CD4-positive, alpha-beta T cell treated with Interleukin-2 at 100 ng/mL for 4 hours (primary cell): Measurements from ENCODE around the gene EPHA2.
"Not testable (repeated sequence)": the region's sequence is repeated elsewhere in the genome, so short reads cannot be mapped to it uniquely, and the experiment has no call there.

Experiments used
- DNase-seq: peaks from one replicate; pipeline ENCODE4 v3.0.0-alpha.2; 2020; ENCODE audit warnings: low spot score

The EPHA2 gene

DNA sequence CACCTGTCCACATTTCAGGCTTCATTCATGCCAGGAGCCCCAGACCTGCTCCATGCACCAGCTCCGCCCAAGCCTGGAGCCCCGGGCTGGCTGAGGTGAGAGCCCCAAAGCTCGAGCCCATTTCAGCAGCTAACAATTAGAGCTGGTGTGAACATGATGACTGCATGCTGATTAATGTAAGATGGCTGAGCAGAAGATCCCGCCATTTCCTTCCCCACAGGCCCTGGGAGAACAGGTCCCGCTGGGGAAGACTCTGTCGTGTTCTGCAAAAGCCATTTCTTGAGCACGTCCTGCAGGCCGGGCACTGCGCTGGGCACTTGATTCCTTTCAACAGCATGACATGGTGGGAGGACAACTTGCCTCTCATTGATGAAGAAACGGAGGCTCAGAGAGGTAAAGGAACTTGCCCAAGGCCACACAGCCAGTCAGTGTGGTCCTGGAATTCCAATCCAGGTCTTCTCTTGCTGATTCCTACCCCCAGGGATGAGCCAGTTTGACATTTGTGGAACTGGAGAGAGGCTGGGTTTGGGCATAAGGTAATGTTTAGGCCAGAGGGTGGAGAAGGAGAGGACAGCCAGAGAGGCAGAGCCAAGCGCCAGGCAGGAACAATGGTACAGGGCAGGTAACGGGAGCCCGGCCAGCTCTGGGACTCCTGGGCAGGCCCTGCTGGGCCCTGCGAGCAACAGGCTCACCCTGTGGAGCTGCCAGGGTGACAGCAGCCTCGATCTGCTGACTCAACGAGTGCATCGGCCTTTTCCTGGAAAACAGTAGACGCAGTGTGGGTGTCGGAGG lies 28.1 kb upstream of the EPHA2 start:
- no peak for DNase-seq

DNA sequence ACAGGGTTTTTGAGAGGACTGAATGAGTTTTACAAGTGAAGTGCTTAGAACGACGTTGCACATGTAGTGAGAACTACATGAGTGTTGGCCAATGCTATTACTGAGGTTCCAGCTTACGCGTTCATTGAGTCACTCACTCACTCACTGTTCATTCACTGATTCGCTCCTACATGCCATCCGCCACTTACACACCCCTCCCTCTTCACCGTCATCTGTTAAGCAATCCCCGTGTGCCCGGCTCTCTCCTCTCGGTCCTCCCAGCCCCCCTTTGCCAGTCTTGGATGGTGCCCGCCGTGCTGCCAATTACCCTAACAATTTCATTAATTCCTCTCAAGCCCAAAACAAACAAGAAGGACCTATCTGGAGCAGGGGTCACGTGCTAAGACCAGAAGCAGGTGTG lies 27.3 kb upstream of the EPHA2 start:
- no peak for DNase-seq

DNA sequence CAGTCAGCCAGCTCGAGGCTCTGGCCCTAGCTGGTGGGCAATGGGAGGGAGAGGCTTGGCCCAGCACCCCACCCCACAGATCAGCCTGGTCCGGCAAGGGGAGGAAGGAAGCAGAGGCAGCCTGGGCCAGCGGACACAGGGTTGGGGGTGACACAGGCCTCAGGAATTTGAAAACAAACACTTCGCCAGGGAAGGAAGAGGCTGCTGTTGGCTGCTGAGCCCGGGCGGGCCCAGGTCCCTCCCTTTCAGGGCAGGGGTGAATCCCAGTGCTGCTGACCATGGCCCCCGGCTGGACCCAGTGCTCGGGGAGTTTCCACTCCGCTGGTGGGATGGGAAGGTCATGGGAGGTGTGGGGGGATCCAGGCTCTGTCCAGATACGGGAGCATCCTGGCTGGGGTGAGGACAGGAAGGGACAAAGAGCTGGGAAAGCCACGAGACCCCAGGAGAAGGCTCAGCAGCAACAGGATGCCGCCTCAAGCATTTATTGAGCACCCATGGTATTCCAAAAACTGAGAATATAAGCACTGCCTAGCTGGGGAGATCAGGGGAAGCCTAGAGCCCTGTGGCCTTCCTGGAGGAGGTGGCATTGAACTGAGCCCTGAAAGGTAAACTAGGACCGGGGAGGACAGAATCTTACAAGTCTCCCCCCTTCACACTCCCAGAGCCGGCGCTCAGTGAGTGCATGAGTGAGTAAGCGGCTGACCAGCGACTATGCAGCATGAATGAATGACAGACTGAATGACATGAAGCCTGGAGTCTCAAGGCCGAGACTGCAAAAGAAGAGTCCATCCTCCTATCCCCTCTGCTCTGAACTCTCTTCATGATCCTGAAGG lies 26.2 kb upstream of the EPHA2 start:
- no peak for DNase-seq

DNA sequence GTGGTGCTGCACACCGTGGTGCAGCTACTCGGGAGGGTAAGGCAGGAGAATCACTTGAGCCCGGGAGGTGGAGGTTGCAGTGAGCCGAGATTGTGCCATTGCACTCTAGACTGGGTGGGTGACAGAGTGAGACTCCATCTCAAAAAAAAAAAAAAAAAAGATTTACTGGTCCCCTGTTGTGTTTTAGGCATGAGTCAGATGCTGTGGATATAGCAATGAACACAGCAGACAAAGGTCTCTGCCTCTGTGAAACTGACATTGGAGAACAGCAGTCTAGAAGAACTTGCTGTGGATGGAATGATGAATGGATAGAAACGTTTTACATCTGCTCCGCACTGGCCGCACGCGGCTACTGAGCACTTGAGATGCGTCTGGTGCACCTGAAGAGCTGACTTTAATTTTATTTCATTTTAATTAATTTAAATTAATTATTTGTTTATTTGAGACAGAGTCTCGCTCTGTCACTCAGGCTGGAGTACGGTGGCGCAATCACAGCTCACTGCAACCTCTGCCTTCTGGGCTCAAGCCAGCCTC lies 24.5 kb upstream of the EPHA2 start:
- no peak for DNase-seq

DNA sequence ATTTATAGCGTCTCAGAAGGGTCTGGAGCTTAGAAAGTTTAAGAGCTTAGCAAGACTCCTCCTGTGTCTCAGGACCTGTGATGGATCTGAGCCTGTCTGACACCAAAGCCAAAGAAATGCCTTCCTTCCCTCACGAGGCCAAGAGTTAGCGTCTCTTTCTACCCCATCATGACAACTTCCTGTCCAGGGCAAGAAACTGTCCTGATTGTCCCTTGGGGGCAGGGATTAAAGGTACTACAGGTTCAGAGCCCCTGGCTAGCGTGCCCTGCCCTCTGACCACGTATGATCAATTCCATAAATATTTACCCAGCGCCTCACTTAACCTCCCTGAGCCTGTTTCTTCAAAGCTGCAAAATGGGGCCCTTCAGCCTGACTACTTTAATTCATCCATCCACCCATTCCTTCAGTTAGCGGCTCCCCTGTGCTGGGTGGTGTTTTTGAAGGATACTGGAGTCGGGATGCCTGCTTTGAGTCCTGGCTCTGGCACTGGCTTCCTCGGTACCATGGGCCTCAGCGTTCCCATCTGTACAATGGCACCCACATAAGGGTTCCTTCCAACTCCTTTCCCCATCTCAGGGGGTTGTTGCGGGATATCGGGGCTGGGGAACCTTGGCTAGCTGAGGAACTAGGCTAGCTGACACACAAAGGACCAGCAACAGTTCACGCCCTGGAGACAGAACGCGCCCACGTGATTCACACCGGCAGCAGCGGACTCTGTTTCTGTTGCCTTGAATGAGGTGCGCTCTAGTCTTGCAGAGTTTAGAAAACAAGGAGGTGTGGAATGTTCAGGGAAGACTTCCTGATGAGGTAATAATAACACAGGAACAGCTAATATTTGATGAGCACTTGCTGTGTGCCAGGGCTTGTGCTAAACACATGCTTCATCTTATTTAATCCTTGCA lies 23.0 kb upstream of the EPHA2 start:
- DNase-seq: no peak

DNA sequence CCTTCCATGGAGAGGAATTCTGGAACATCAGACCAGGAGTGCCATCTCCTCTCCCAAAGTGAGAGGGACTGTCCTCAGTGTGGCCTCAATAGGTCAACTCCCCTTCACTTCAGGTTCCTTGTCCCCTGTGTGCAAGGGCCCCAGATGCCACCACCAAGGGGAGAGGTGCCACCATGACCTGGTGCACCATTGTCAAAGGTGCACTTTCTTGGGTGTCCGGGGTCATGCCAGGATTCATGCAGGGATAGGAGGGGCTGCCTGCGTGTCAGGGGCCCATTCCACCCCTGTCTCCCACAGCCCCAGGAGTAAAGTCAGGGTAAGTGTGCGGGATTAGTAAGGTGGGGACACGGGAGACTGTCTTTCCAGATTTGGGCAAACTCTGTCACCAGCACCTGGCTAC lies 21.4 kb upstream of the EPHA2 start:
- DNase-seq: no peak

DNA sequence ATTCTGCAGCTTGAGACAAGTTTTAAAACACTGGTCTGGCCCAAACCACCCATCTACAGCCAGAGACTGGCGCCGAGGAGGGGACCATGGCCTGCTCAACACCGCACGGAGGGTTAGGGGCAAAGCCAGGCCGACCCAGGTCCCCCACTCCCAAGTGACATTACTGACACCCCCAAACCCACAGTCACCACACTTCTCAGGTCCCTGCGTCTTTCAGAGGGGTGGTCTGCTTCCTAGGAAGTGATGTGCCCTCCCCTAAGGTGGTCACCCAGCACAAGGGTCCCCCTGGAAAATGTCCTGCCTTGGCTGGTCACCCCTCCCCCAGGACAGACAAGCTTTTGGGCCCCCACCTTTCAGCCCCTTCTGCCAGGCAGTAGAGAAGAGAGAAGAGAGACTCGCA lies 20.8 kb upstream of the EPHA2 start:
- no peak for DNase-seq

DNA sequence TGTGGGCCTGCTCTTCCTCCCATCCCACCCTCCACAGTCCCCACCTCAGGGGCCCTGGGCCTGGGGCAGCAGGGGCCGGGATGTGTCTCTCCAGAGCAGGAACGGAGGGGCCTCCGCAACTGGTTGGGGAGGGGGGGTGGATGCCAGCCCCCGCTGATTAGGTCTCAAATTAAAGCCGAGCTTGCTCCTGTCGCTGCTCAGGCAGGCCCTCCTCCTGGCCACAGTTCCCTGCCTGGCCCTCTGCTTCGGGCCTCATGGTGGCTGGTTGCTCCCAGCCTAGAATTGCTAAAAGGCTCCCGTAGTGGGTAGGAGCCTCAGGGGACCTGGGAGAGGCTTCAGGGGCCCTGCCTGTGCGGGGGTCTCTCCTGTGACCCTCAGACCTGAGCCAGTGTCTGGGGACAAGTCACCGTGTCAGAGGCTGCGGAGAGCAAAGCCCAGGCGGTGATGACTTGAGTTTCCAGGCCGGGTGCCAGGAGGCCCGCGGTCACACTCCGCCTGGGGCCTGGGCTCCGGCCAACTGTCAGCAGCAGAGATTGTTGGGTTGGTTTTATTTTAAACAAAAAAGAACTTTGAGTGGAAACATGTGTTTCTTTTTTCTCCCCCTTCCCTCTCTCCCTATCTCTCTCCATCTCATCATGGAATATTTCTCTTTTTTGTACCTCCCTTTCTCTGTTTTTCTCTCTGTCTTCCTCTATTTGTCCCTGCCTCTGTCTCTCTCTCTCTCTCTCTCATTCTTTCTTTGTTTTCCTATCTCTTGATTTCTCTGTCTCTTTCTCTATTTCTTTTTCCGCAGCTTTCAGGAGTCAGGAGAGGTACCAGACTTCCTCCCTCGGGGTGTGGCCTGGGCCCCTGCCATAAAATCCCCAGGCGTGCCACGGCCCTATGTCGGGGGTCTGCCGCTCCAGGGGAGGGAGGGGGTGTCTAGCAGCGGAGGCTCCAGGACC lies 20.0 kb upstream of the EPHA2 start:
- no peak for DNase-seq

DNA sequence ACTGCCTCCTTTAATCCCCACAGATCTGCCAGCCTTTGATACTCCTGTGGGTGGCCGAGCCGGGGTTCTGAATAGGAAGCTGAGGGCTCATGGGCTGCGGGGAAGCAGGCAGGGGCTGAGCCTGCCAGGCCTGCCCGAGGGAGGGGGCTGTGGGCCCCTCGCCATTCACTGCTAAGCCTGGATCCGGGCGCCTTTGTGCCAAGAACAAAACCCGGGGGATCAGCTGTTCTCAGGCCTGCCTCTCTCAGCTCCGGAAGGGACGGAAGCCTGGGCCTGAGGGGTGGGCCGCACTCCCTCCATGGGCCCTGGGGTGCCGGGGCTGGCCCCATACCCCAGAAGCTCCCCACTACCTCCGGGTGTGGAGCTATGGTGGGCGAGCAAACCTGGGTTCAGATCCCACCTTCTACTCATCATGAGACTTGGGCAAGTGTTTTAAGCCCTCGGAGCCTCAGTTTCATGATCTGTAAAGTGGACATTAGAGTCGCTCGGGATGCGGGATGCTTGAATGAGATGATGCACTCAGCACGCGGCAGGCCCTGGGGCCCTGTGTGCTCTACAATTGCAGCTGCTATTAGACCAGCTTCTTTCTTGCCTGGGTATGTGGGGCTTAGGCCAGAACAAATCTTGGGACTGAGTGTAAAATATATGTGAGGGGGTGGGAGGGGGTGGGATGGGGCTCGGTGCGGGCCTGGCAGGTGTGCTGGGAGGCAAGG lies 19.2 kb upstream of the EPHA2 start:
- no peak for DNase-seq

DNA sequence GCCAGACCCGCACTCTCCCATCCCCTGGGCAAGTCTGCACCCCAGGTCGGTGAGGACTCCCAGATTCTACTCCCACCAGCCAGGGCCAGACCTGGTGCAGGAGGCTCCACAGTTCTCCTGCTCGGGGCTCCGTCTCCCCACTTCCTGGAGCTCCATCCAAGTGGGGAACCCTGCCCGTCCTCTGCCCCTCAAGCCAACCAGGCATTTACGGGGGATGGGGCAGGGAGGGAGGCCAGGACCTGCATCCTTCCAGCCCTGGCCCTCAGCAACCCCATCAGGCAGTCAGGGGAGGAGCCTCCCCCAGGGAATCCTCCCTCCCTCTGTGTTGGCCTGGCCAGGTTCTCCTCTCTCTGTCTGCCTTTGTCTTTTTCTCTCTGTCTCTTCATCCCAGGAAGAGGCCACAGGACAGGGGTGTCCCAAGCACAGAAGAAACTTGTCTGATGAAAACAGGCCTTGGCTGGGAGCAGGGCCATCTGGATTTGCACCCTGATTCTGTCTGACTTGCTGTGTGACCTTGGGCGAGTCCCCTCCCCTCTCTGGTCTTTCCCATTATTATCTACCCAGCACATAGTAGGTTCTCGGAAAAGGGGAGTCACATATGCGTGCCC lies 18.5 kb upstream of the EPHA2 start:
- no peak for DNase-seq

DNA sequence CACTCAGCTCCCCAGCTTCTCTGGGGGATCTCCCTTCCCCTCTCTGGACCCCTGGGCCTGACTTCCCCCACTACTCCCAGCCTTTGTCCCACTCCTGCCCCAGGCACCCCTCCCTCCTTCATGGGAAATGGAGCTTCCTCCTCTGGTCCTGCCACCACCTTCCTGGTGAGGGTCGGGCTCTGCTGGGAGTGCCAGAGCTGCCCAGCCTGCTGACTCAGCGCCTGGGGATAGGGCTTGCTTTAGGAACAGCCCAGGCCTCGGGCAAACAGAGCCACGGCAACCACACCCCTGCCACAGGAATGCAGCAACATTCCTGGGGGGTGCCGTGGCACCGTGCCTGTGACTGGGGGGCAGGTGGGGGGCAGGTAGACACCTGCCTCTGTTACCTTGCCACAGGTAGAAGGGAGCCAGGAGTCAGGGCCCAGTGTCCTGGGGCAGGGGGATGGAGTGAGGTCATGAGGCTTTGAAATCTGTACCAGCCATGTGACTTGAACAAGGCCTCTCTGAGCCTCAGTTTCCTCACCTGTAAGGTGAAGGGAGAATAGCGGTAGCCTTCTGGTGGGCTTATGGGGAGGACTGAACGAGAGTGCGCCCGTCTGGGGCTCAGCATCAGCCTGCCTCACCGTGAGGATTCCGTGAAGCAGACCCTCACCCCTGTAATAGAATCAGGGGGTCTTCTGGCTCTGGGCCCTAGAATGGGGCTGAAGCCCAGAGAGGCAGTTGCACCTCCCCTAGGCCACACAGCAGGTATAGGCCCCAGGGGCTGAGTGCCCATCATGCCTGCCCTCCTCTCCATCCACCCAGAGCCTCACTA lies 17.8 kb upstream of the EPHA2 start:
- DNase-seq: no peak

DNA sequence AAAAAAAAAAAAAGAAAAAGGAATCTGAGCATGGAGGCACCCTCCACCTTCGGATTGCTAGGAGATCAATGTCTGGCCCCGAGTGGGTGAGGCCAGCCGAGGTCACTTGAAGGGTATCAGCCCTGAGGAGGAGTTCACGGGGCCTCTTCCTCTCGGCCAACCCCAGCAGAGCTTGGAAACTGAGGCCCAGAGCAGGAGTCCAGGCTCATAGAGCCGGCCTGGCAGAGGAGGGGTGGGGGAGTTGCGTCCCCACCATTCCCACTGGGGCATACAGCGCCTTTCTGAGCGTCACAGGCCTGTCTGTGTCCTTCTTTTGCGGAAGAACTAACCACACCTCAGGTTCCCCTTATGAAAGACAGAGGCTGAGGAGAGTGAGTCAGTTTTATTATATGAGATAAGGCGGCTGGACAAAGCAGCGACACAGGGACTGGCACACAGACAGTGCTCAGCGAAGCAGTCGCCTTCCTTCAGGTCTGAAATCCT lies 17.1 kb upstream of the EPHA2 start:
- no peak for DNase-seq

DNA sequence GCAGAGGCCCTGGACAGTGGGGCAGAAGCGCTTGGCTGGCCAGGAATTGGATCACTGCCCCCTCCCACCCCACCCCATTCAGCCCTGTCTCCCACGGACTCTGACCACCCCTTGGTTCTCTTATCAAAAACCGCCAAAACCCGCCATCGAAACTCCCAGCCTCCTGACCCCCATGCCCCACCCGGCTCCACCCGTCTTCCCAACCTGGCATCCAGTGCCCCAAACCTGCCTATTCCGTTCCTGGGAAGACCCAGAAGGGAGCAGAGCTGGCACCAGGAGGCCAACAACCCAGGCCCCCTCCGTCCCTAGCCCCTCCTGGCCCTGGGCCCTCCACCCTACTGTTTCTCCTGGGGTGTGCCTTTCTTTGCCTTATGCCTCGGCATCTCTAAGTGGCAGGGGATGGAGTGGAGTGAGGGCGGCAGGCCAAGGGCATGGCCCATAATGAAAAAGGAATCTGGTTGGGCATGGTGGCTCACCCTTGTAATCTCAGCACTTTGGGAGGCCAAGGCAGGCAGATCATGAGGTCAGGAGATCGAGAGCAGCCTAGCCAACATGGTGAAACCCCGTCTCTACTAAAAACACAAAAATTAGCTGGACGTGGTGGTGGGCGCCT lies 16.5 kb upstream of the EPHA2 start:
- no peak for DNase-seq

DNA sequence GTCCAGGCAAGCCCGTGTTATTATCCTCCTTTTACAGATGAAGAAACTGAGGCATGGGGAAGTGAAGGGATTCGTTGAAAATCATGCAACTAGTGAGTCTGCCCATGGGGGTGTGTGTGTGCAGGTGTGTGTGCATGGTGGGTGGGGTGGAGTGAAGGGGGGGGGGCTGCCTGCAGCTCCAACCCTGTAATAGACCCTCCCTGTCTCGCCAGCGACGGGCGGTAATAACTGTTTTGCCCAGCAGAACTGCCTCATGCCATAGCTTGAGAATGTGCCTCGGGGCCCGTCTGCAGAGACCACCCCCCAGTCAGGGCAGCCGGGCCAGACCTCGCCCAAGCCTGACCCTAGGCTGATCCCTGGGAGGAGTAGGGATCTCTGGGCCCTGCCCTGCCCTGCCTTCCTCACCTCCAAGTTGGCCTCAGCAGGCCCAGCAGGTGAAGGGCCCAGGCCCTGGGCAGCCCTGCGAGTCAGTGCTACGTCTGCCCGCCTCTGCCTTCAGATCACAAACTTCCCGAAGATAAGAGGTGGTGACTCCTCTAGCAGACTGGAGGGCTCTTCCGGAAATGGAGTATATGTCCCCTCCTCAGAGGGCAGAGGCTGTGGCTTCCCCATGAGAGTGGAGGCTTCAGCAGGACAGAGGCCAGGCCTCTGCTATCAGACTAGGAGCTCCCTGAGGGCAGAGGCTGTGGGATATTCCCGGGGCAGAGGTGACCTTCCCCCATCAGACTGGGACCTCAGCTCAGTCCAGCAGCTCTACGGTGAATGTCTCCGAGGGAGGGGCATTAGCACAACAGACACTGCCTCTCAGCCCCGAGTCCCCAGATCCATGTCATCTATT lies 15.7 kb upstream of the EPHA2 start:
- no peak for DNase-seq

DNA sequence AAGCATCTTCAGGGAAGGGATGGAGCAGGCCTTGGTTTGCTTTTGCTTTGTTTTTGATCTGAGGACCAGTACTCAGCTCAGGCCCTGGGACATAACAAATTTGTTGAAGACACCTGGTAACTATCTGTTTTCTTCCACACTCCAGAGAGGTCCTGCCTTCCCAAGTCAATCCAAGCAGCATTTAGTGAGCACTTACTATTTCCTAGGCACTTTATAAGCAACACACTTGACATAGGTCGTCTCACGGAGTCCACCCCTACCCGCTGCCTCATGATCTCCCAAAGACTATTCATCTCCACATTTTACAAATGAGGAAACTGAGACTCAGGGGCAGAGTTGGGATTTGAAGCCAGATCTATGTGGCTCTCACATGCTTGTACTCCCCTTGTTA lies 14.4 kb upstream of the EPHA2 start:
- no peak for DNase-seq

DNA sequence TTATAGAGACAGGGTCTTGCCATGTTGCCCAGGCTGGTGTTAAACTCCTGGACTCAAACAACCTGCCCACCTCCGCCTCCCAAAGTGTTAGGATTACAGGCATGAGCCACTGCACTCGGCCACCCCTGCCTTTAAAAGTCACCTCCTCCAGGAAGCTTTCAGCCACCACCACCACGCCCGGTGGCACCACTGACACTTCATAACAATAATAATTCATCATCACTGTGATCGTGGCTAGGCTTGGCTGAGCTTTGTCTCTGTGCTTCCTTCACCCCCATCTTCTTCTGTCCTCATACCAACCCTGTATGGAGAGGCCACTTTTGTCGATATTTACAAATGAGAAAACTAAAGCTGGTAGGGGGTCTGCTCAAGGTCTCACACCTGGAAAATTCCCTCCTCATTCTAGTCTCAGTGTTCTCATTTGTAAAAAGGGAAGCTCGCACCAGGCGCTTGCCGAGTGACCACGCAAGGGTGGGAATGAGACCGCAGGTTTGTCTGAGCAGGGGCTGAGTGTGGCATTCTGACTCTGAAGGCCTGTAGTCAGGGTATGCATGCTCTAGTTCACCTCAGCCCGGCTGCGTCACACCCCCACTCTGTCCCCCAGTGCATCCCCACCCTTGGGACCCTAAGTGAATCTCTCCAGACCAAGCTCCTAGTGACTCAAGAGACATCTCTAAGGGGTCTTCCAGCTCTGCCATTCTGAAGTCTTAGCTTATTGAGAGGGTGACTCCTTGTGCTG lies 12.9 kb upstream of the EPHA2 start:
- no peak for DNase-seq

DNA sequence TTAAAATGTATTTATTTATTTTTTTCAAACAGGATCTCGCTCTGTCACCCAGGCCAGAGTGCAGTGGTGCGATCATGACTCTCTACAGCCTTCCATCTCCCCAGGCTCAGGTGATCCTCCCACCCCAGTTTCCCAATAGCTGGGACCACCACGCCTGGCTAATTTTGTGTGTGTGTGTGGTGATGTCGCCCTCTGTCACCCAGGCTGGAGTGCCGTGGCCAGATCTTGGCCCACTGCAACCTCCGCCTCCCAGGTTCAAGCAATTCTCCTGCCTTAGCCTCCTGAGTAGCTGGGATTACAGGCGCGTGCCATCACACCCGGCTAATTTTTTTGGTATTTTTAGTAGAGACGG lies 12.3 kb upstream of the EPHA2 start:
- DNase-seq: not testable (repeated sequence)
